HCT116 (cell line): ENCODE measurements around the gene TM4SF20. TPM values are rescaled to one million over a fixed set of nuclear protein-coding genes. Genes with fewer than 3 reads are reported as not detected.

Experiments
- ATAC-seq: fragments of 200-7000 bp; cut with Tn5 transposase; 2 replicates; pipeline ENCODE4 v1.9.1; 2020; ENCODE audit warnings: mild to moderate bottlenecking, moderate library complexity
- BruUV-seq: library from RNA; stranded (reverse); fragments of 400-500 nt; replicated peaks from 2 replicates; lab custom pipeline; 2021; lab: Mats Ljungman, UMichigan
- CTCF ChIA-PET: fragments of 300-600 bp; sonication (Branson Sonifier 250); formaldehyde crosslinking; loops from one replicate; lab custom pipeline; 2021; ENCODE audit warnings: antibody characterized with exemption; lab: Charles Lee
- POLR2A ChIA-PET: fragments of 300-600, 350-600 bp; sonication (Branson Sonifier 250); formaldehyde crosslinking; loops from one replicate; lab custom pipeline; 2021; ENCODE audit warnings: antibody characterized with exemption; lab: Charles Lee
- RAD21 ChIA-PET, 2 experiments: fragments of 300-600 bp; sonication (Branson Sonifier 250); formaldehyde crosslinking; loops; one replicate each; lab custom pipeline; 2023; ENCODE audit warnings: low total read pairs in 2 of 2; ENCODE audit not compliant: uncharacterized antibody in 2 of 2, unreplicated experiment in 2 of 2, low non-redundant PET in 1 of 2; lab: Charles Lee
- DNase-seq: peaks from one replicate; pipeline ENCODE4 v3.0.0-alpha.2; 2010; ENCODE audit warnings: low read depth, low spot score
- H2AFZ ChIP-seq: fragments of 200-600 bp; shearing (Covaris generic), sonication (generic); 2 replicates; pipeline ENCODE4 v1.6.1; 2017; ENCODE audit warnings: low read depth, mixed run types, mixed read lengths, antibody characterized with exemption, low read length; ENCODE audit not compliant: poor library complexity, severe bottlenecking
- H3K27ac ChIP-seq: 2 replicates; pipeline ENCODE4 v1.5.1; 2012; ENCODE audit warnings: low read depth, low read length
- H3K27me3 ChIP-seq: fragments of 200-600 bp; sonication (generic); 2 replicates; pipeline ENCODE4 v1.6.1; 2016; ENCODE audit warnings: mixed run types, low read length, mixed read lengths; ENCODE audit not compliant: insufficient read depth
- H3K36me3 ChIP-seq, 2 experiments: fragments of 200-500 bp in 1 of 2; fragments of 200-600 bp in 1 of 2; sonication (Bioruptor generic) in 1 of 2; sonication (generic) in 1 of 2; 2 replicates each; pipeline versions ENCODE4 v1.5.1 to v1.6.1; 2014 to 2016; ENCODE audit warnings: low read length in 2 of 2, inconsistent platforms in 1 of 2, mixed read lengths in 1 of 2, mixed run types in 1 of 2; ENCODE audit not compliant: insufficient read depth in 2 of 2, control insufficient read depth in 1 of 2
- H3K4me1 ChIP-seq, 2 experiments: fragments of 200-600 bp in 1 of 2; sonication (generic) in 1 of 2; 2 replicates each; pipeline versions ENCODE4 v1.5.1 to v1.6.1; 2012 to 2017; ENCODE audit warnings: low read length in 2 of 2, inconsistent platforms in 1 of 2, mild to moderate bottlenecking in 1 of 2, mixed read lengths in 1 of 2, mixed run types in 1 of 2, moderate library complexity in 1 of 2; ENCODE audit not compliant: insufficient read depth in 2 of 2, control insufficient read depth in 1 of 2
- H3K4me2 ChIP-seq: fragments of 200-600 bp; sonication (generic); 2 replicates; pipeline ENCODE4 v1.6.1; 2017; ENCODE audit warnings: mixed run types, low read length, mixed read lengths
- H3K4me3 ChIP-seq, 2 experiments: fragments of 200-600 bp in 1 of 2; sonication (generic) in 1 of 2; replicated peaks in 1 of 2; 2 replicates each; pipeline ENCODE4 v1.5.1; 2011 to 2016; ENCODE audit warnings: low read length in 2 of 2, control low read depth in 1 of 2, low read depth in 1 of 2, mild to moderate bottlenecking in 1 of 2, mixed read lengths in 1 of 2, mixed run types in 1 of 2
- H3K79me2 ChIP-seq: fragments of 200-600 bp; sonication (generic); 2 replicates; pipeline ENCODE4 v1.6.1; 2017; ENCODE audit warnings: mild to moderate bottlenecking, mixed run types, low read length, moderate library complexity, mixed read lengths; ENCODE audit not compliant: insufficient read depth
- H3K9ac ChIP-seq: fragments of 200-600 bp; sonication (generic); 2 replicates; pipeline ENCODE4 v1.6.1; 2016; ENCODE audit warnings: low read length, mixed read lengths
- H3K9me2 ChIP-seq: fragments of 200-600 bp; sonication (generic), shearing (Covaris generic); 2 replicates; pipeline ENCODE4 v1.6.1; 2017; ENCODE audit warnings: mixed run types, mild to moderate bottlenecking, moderate library complexity; ENCODE audit not compliant: insufficient read depth
- H3K9me3 ChIP-seq, 2 experiments: fragments of 200-500 bp in 1 of 2; fragments of 200-600 bp in 1 of 2; sonication (Bioruptor generic) in 1 of 2; sonication (generic) in 1 of 2; 2 replicates each; pipeline ENCODE4 v1.6.1; 2014 to 2017; ENCODE audit warnings: low read length in 2 of 2, mixed read lengths in 2 of 2, inconsistent platforms in 1 of 2, low read depth in 1 of 2, mild to moderate bottlenecking in 1 of 2, mixed run types in 1 of 2, moderate library complexity in 1 of 2; ENCODE audit not compliant: control insufficient read depth in 1 of 2, insufficient read depth in 1 of 2
- H4K20me1 ChIP-seq: fragments of 200-600 bp; sonication (generic), shearing (Covaris generic); 2 replicates; pipeline ENCODE4 v1.6.1; 2017; ENCODE audit warnings: mixed run types, mild to moderate bottlenecking, moderate library complexity; ENCODE audit not compliant: insufficient read depth
- CBX3 ChIP-seq: IDR thresholded peaks from 2 replicates; pipeline ENCODE4 v1.6.1; 2012; ENCODE audit warnings: low read depth
- EGR1 ChIP-seq: IDR thresholded peaks from 2 replicates; pipeline ENCODE4 v1.6.1; 2012; ENCODE audit warnings: low read depth
- EZH2 ChIP-seq: fragments of 200-600 bp; sonication (generic); IDR thresholded peaks from 2 replicates; pipeline ENCODE4 v1.6.1; 2017; ENCODE audit warnings: antibody characterized with exemption, mixed run types
- FOSL1 ChIP-seq: IDR thresholded peaks from 2 replicates; pipeline ENCODE4 v1.6.1; 2012; ENCODE audit warnings: low read depth
- POLR2A ChIP-seq: IDR thresholded peaks from 2 replicates; pipeline ENCODE4 v1.7.0; 2011; ENCODE audit warnings: borderline replicate concordance; ENCODE audit not compliant: insufficient read depth, insufficient read length; ENCODE audit errors: extremely low read depth
- POLR2AphosphoS5 ChIP-seq: IDR thresholded peaks from 2 replicates; pipeline ENCODE4 v1.6.1; 2011; ENCODE audit warnings: mild to moderate bottlenecking, low read depth, low read length, moderate library complexity
- RAD21 ChIP-seq: IDR thresholded peaks from 2 replicates; pipeline ENCODE4 v1.6.1; 2012; ENCODE audit warnings: low read depth, mild to moderate bottlenecking
- SIN3A ChIP-seq: IDR thresholded peaks from 2 replicates; pipeline ENCODE4 v1.6.1; 2012; ENCODE audit warnings: low read depth
- SP1 ChIP-seq: IDR thresholded peaks from 2 replicates; pipeline ENCODE4 v1.6.1; 2012; ENCODE audit warnings: low read depth
- SRF ChIP-seq: IDR thresholded peaks from 2 replicates; pipeline ENCODE4 v1.6.1; 2012; ENCODE audit warnings: low read depth
- ZNF274 ChIP-seq: fragments of 200-500 bp; sonication (Bioruptor generic); IDR thresholded peaks from 2 replicates; pipeline ENCODE4 v1.6.1; 2014; ENCODE audit warnings: mild to moderate bottlenecking, low read depth, low read length, inconsistent platforms
- intact Hi-C: fragments of 100-400 bp; cut with micrococcal nuclease; formaldehyde crosslinking; loops from 2 replicates; pipeline ENCODE4 v1.10.0; 2022
- total RNA-seq: library from RNA; stranded (reverse); gene quantifications from one replicate; pipeline ENCODE4 v1.2.1, GENCODE V29; 2021; ENCODE audit not compliant: unreplicated experiment
- TF ChIP-seq, protein P1 (sequence below): IDR thresholded peaks from 2 replicates; pipeline ENCODE4 v1.6.1; 2011; ENCODE audit warnings: mild to moderate bottlenecking, low read length, moderate library complexity; ENCODE audit not compliant: insufficient replicate concordance; ENCODE audit errors: extremely low read depth
- TF ChIP-seq, protein P2 (sequence below): IDR thresholded peaks from 2 replicates; pipeline ENCODE4 v1.6.1; 2012

TM4SF20 gene
- total RNA-seq, 1 experiment from 2014 or later = not detected

DNA sequence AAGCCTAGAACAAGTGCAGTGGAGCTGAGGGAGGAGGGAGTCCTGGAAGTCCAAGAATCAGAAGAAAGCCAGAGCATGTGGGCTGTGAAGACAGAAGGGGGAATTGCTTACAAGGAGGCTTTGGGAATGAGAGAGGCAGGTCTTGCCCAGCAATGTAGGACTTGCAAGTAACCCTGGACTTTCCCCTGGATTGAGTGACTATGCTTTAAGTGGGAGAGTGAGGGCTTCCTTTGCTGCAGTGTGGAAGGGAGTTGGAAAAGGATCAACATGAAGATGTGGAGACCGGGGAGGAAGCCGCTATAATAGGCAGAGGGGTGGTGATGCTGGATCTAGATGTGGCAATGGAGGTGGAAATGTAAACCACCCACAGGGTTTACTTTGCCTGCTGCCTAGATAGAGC is 22.4 kb upstream of the TM4SF20 start:
- H3K4me1 ChIP-seq = peaks cover 3 to 21% of the 10 kb centered on the region in 2 experiments
- no peaks in the 10 kb centered on the region for H3K9me2 ChIP-seq
- intact Hi-C loops = loop anchor here (10.0 kb wide), 1 partner anchor 277 kb away; no protein-coding TSS in a partner anchor
- H3K36me3 ChIP-seq = no peaks in the 10 kb centered on the region
- H3K9me3 ChIP-seq = no peaks in the 10 kb centered on the region
- H4K20me1 ChIP-seq = no peaks in the 10 kb centered on the region
- ATAC-seq = no peak
- no peak overlapping the region for H3K4me2 ChIP-seq
- DNase-seq = no peak
- H2AFZ ChIP-seq = no peak overlapping the region
- ChIA-PET CTCF (no interaction called here), RAD21 (no interaction called here), POLR2A (interaction anchor here (1.5 kb wide), 1 partner anchor 14 kb away, joined by 3 read pairs; no protein-coding TSS in a partner anchor)
- no peaks in the 10 kb centered on the region for H3K79me2 ChIP-seq
- H3K9ac ChIP-seq = no peak overlapping the region
- H3K27me3 ChIP-seq = no peaks in the 10 kb centered on the region
- no TSS peak for BruUV-seq
- H3K4me3 ChIP-seq = no peak overlapping the region
- TF ChIP-seq SRF = no peak
- TF ChIP-seq, protein P1, sequence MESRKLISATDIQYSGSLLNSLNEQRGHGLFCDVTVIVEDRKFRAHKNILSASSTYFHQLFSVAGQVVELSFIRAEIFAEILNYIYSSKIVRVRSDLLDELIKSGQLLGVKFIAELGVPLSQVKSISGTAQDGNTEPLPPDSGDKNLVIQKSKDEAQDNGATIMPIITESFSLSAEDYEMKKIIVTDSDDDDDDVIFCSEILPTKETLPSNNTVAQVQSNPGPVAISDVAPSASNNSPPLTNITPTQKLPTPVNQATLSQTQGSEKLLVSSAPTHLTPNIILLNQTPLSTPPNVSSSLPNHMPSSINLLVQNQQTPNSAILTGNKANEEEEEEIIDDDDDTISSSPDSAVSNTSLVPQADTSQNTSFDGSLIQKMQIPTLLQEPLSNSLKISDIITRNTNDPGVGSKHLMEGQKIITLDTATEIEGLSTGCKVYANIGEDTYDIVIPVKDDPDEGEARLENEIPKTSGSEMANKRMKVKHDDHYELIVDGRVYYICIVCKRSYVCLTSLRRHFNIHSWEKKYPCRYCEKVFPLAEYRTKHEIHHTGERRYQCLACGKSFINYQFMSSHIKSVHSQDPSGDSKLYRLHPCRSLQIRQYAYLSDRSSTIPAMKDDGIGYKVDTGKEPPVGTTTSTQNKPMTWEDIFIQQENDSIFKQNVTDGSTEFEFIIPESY = no peak
- TF ChIP-seq, protein P2, sequence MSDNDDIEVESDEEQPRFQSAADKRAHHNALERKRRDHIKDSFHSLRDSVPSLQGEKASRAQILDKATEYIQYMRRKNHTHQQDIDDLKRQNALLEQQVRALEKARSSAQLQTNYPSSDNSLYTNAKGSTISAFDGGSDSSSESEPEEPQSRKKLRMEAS = no peak
- no peak overlapping the region for H3K27ac ChIP-seq

DNA sequence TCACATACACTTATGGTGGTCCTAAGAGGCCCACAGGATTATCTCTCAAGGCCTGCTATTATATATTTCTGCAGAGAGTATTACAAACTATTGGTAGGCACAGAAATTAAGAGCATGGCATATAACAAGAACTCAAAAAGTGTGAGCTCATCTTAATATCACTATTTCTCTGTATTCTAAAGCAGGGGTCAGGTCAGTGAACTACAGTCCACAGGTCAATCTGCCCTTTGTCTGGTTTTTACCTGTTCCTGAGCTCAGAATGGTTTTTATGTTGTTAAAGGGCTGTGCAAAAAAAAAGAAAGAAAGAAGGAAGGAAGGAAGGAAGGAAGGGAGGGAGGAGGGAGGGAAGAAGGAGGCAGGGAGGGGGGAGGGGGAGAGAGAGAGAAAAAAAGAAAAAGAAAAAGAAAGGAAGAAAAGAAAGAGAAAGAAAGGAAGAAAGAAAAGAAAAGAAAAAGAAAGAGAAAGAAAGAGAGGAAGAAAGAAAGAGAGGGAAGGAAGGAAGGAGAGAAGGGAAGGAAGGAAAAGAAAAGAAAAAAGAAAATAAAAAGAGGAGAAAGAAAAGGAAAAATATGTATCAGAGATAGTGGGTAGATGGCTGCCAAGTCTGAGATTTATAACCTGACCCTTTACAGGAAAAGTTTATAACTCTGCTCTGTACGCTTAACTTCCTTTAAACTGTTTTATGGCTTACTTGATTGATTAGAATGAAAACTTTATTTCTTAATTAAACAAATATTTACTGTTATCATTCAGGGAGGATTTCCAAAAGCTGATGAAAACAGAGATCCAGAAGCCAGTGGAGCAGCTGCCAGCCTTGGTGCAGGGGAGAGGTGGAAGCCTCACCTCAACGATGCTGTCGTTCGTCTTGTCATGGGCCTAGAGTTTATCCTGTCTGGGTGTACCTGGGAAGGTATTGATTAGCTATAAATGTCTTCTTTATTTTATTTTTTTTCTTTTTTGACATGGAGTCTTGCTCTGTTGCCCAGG is 19.9 kb upstream of the TM4SF20 start:
- no peaks in the 10 kb centered on the region for H4K20me1 ChIP-seq
- no peak for DNase-seq
- CTCF ChIA-PET = no interaction called here
- no peaks in the 10 kb centered on the region for H3K27me3 ChIP-seq
- no peaks in the 10 kb centered on the region for H3K9me2 ChIP-seq
- RAD21 ChIA-PET = no interaction called here
- intact Hi-C loops = no loop called here
- no peak overlapping the region for H3K9ac ChIP-seq
- H2AFZ ChIP-seq = peak overlapping the region; percentile 39
- H3K4me1 ChIP-seq = peaks cover 0 to 9% of the 10 kb centered on the region in 2 experiments; a peak in 2 of 4 replicates
- no peak for TF ChIP-seq POLR2A
- TF ChIP-seq EZH2 = no peak
- TF ChIP-seq, protein P1 = no peak
- no peak for TF ChIP-seq CBX3
- TF ChIP-seq EGR1 = no peak
- TF ChIP-seq ZNF274 = no peak
- TF ChIP-seq POLR2AphosphoS5 = no peak
- TF ChIP-seq FOSL1 = no peak
- TF ChIP-seq RAD21 = no peak
- no peak for TF ChIP-seq SP1
- no peak for TF ChIP-seq SIN3A
- H3K36me3 ChIP-seq = no peaks in the 10 kb centered on the region
- H3K4me3 ChIP-seq = no peak overlapping the region
- H3K9me3 ChIP-seq = no peaks in the 10 kb centered on the region
- no peak overlapping the region for H3K27ac ChIP-seq
- POLR2A ChIA-PET = no interaction called here
- no peak for ATAC-seq
- BruUV-seq = no TSS peak
- no peaks in the 10 kb centered on the region for H3K79me2 ChIP-seq
- no peak overlapping the region for H3K4me2 ChIP-seq
